B cell (primary cell): ENCODE results near the gene MAD2L1.

Experiments
- EZH2 ChIP-seq: IDR thresholded peaks from 2 replicates; pipeline ENCODE4 v1.6.1; 2012; ENCODE audit warnings: borderline replicate concordance, low read depth, mild to moderate bottlenecking, moderate library complexity, low read length; ENCODE audit not compliant: insufficient read depth, poor library complexity, severe bottlenecking
- TF ChIP-seq, protein P1 (sequence below): fragments of 200-600 bp; IDR thresholded peaks from one replicate; pipeline ENCODE4 v1.8.0; 2022; ENCODE audit warnings: antibody characterized with exemption, mild to moderate bottlenecking

DNA sequence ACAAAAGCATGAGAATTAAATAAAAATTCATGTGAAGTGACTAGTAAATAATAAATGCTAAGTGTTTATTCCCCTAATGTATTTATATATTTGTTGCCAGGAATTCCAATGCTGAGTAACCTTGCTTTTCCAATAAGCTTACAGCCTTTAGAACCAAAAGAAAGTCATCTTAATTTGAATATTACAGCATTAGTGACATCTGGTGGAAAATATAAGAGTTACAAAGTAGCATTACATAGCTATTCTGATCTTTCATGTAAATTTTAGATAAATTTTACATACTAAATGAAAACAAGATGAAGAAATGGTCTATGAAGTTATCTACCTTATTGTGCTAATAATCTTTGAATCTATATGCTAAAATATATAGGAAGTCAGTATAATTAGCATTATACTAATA, 10.4 kb downstream of the MAD2L1 start:
- TF ChIP-seq, protein P1, sequence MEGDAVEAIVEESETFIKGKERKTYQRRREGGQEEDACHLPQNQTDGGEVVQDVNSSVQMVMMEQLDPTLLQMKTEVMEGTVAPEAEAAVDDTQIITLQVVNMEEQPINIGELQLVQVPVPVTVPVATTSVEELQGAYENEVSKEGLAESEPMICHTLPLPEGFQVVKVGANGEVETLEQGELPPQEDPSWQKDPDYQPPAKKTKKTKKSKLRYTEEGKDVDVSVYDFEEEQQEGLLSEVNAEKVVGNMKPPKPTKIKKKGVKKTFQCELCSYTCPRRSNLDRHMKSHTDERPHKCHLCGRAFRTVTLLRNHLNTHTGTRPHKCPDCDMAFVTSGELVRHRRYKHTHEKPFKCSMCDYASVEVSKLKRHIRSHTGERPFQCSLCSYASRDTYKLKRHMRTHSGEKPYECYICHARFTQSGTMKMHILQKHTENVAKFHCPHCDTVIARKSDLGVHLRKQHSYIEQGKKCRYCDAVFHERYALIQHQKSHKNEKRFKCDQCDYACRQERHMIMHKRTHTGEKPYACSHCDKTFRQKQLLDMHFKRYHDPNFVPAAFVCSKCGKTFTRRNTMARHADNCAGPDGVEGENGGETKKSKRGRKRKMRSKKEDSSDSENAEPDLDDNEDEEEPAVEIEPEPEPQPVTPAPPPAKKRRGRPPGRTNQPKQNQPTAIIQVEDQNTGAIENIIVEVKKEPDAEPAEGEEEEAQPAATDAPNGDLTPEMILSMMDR: peak; percentile 23
- TF ChIP-seq EZH2: no peak
